ENCODE data around the gene TMEM145. TPM values are rescaled to one million over a fixed set of nuclear protein-coding genes. Genes with fewer than 3 reads are reported as not detected.

The TMEM145 gene
- total RNA-seq, 1 donor from 2014 or later, result 3.9 TPM

GRCh38 chr19:42367929-42368328 lies 54.8 kb downstream of the TMEM145 start:
- TF ChIP-seq CTCF (IDR thresholded peaks at IDR 0.05; ENCODE audit: unreplicated experiment), result no peak
- DNase-seq (ENCODE audit: low spot score), result no peak
- peak overlapping the region; percentile 27 for H3K27ac Mint-ChIP-seq (ENCODE audit: unreplicated experiment)
- peaks cover 17% of the 10 kb centered on the region for H3K4me1 Mint-ChIP-seq (ENCODE audit: unreplicated experiment)
- no peak overlapping the region for H3K4me3 Mint-ChIP-seq (ENCODE audit: unreplicated experiment)
- H3K36me3 Mint-ChIP-seq (ENCODE audit: low read depth, unreplicated experiment), result peaks cover 50% of the 10 kb centered on the region
- peaks cover 8% of the 10 kb centered on the region for H3K27me3 Mint-ChIP-seq (ENCODE audit: unreplicated experiment)
- no peaks in the 10 kb centered on the region for H3K9me3 Mint-ChIP-seq (ENCODE audit: unreplicated experiment)

DNA sequence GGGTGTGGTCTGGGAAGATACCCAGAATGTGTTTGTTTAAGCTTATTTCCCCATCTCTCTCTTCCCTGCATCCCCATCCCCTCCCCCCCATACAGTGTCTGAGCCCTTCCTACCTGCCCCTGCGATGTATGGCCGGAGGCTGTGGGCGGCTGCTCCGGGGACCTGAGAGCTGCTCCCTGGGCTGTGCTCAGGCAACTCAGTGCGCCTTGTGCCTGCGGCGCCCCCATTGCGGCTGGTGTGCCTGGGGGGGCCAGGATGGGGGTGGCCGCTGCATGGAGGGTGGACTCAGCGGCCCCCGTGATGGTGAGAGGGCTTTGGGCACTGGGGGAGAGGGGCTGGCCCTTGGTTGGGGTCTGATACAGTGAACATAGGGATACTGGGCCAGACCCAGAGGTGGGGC lies 55.3 kb downstream of the TMEM145 start:
- no peak overlapping the region for H3K27ac Mint-ChIP-seq (ENCODE audit: unreplicated experiment)
- TF ChIP-seq CTCF (IDR thresholded peaks at IDR 0.05; ENCODE audit: unreplicated experiment), result no peak
- no peak overlapping the region for H3K4me3 Mint-ChIP-seq (ENCODE audit: unreplicated experiment)
- peaks cover 17% of the 10 kb centered on the region for H3K4me1 Mint-ChIP-seq (ENCODE audit: unreplicated experiment)
- H3K9me3 Mint-ChIP-seq (ENCODE audit: unreplicated experiment), result no peaks in the 10 kb centered on the region
- DNase-seq (ENCODE audit: low spot score), result no peak
- peaks cover 8% of the 10 kb centered on the region for H3K27me3 Mint-ChIP-seq (ENCODE audit: unreplicated experiment)
- peaks cover 46% of the 10 kb centered on the region for H3K36me3 Mint-ChIP-seq (ENCODE audit: low read depth, unreplicated experiment)

GRCh38 chr19:42368765-42369164 lies 55.7 kb downstream of the TMEM145 start:
- no peak overlapping the region for H3K27ac Mint-ChIP-seq (ENCODE audit: unreplicated experiment)
- peak overlapping the region; percentile 75 for H3K4me3 Mint-ChIP-seq (ENCODE audit: unreplicated experiment)
- peaks cover 14% of the 10 kb centered on the region for H3K4me1 Mint-ChIP-seq (ENCODE audit: unreplicated experiment)
- DNase-seq (ENCODE audit: low spot score), result no peak
- no peak for TF ChIP-seq CTCF (IDR thresholded peaks at IDR 0.05; ENCODE audit: unreplicated experiment)
- peaks cover 42% of the 10 kb centered on the region for H3K36me3 Mint-ChIP-seq (ENCODE audit: low read depth, unreplicated experiment)
- H3K27me3 Mint-ChIP-seq (ENCODE audit: unreplicated experiment), result peaks cover 8% of the 10 kb centered on the region
- H3K9me3 Mint-ChIP-seq (ENCODE audit: unreplicated experiment), result no peaks in the 10 kb centered on the region

GRCh38 chr19:42369433-42370067 lies 56.4 kb downstream of the TMEM145 start:
- Mint-ChIP-seq H3K27me3 (ENCODE audit: unreplicated experiment) (peaks cover 11% of the 10 kb centered on the region), H3K27ac (ENCODE audit: unreplicated experiment) (no peak overlapping the region), H3K9me3 (ENCODE audit: unreplicated experiment) (no peaks in the 10 kb centered on the region), H3K36me3 (ENCODE audit: low read depth, unreplicated experiment) (peaks cover 37% of the 10 kb centered on the region), H3K4me1 (ENCODE audit: unreplicated experiment) (peaks cover 12% of the 10 kb centered on the region), H3K4me3 (ENCODE audit: unreplicated experiment) (no peak overlapping the region)
- TF ChIP-seq CTCF (IDR thresholded peaks at IDR 0.05; ENCODE audit: unreplicated experiment), result no peak
- DNase-seq (ENCODE audit: low spot score), result no peak

- Mint-ChIP-seq H3K27me3 (ENCODE audit: unreplicated experiment) (peaks cover 13% of the 10 kb centered on the region), H3K36me3 (ENCODE audit: low read depth, unreplicated experiment) (peaks cover 37% of the 10 kb centered on the region), H3K9me3 (ENCODE audit: unreplicated experiment) (no peaks in the 10 kb centered on the region), H3K27ac (ENCODE audit: unreplicated experiment) (no peak overlapping the region), H3K4me3 (ENCODE audit: unreplicated experiment) (no peak overlapping the region), H3K4me1 (ENCODE audit: unreplicated experiment) (peaks cover 12% of the 10 kb centered on the region)
- DNase-seq (ENCODE audit: low spot score), result no peak
- TF ChIP-seq CTCF (IDR thresholded peaks at IDR 0.05; ENCODE audit: unreplicated experiment), result no peak
Observed at GRCh38 chr19:42370068-42370520, 57.0 kb downstream of the TMEM145 start.

All from endothelial cell (in vitro differentiated cells).